IMR-90 (cell line): ENCODE results near the gene NECTIN2.

Experiments used
- BHLHE40 ChIP-seq: fragments of 150-350 bp; IDR thresholded peaks from 2 replicates; pipeline ENCODE4 v1.6.1; 2016; ENCODE audit warnings: mild to moderate bottlenecking, low read depth, low read length
- CEBPB ChIP-seq: IDR thresholded peaks from 2 replicates; pipeline ENCODE4 v1.6.1; 2012; ENCODE audit warnings: low read depth, low read length, improper control_type of control experiment
- CTCF ChIP-seq: conservative IDR thresholded peaks from 2 replicates; pipeline ENCODE4 v1.5.1; 2012; ENCODE audit warnings: mild to moderate bottlenecking, low read depth, low read length, improper control_type of control experiment
- MAZ ChIP-seq: IDR thresholded peaks from 2 replicates; pipeline ENCODE4 v1.6.1; 2012; ENCODE audit warnings: low read depth, mild to moderate bottlenecking, low read length, improper control_type of control experiment, moderate library complexity, borderline replicate concordance
- POLR2A ChIP-seq: IDR thresholded peaks from 2 replicates; pipeline ENCODE4 v1.6.1; 2012; ENCODE audit warnings: mild to moderate bottlenecking, low read depth, low read length
- USF2 ChIP-seq: fragments of 150-350 bp; IDR thresholded peaks from 2 replicates; pipeline ENCODE4 v1.6.1; 2017; ENCODE audit warnings: mild to moderate bottlenecking, antibody characterized with exemption, low read length, low read depth

GRCh38 chr19:44925114-44925891 is 79.2 kb downstream of the NECTIN2 start:
- no peak for TF ChIP-seq CTCF
- no peak for TF ChIP-seq BHLHE40
- TF ChIP-seq CEBPB: peak; percentile 91
- no peak for TF ChIP-seq POLR2A
- TF ChIP-seq USF2: peak; percentile 73
- peak; percentile 33; the same call in 1 of the 2 replicates for TF ChIP-seq MAZ
